Liver (tissue), 9 donors: Measurements from ENCODE around the gene CCS. TPM values are rescaled to one million over a fixed set of nuclear protein-coding genes. Genes with fewer than 3 reads are reported as not detected.

Source experiments
- DNase-seq: peaks from one replicate; pipeline ENCODE4 v3.0.0-alpha.2; 2017; ENCODE audit warnings: low spot score
- H3K27ac ChIP-seq, 2 donors: one replicate each; pipeline ENCODE4 v1.7.0; 2013; ENCODE audit warnings: inconsistent platforms in 2 of 2, low read length in 2 of 2, control low read depth in 1 of 2, low read depth in 1 of 2, mild to moderate bottlenecking in 1 of 2
- H3K27me3 ChIP-seq, 4 donors: one replicate each; pipeline versions ENCODE4 v1.6.1 to v1.7.0; 2013; ENCODE audit warnings: low read length in 3 of 4, inconsistent platforms in 1 of 4, mild to moderate bottlenecking in 1 of 4, moderate library complexity in 1 of 4; ENCODE audit not compliant: control insufficient read depth in 4 of 4, insufficient read depth in 4 of 4
- H3K36me3 ChIP-seq, 4 donors: one replicate each; pipeline versions ENCODE4 v1.6.1 to v1.7.0; 2013; ENCODE audit warnings: low read length in 3 of 4, mild to moderate bottlenecking in 3 of 4, low read depth in 1 of 4, moderate library complexity in 1 of 4; ENCODE audit not compliant: control insufficient read depth in 4 of 4, insufficient read depth in 3 of 4
- H3K4me1 ChIP-seq, 4 donors: one replicate each; pipeline versions ENCODE4 v1.6.1 to v1.7.0; 2013; ENCODE audit warnings: low read length in 3 of 4, mild to moderate bottlenecking in 3 of 4, moderate library complexity in 1 of 4; ENCODE audit not compliant: control insufficient read depth in 4 of 4, insufficient read depth in 4 of 4
- H3K4me3 ChIP-seq, 3 donors: one replicate each; pipeline versions ENCODE4 v1.6.1 to v1.7.0; 2013; ENCODE audit warnings: low read length in 3 of 3, control low read depth in 1 of 3, low read depth in 1 of 3, mild to moderate bottlenecking in 1 of 3
- H3K9ac ChIP-seq, 2 donors: one replicate each; pipeline ENCODE4 v1.7.0; 2013; ENCODE audit warnings: low read length in 2 of 2, mild to moderate bottlenecking in 2 of 2, moderate library complexity in 2 of 2, control low read depth in 1 of 2, low read depth in 1 of 2
- H3K9me3 ChIP-seq, 4 donors: one replicate each; pipeline versions ENCODE4 v1.6.1 to v1.7.0; 2013; ENCODE audit warnings: low read length in 3 of 4; ENCODE audit not compliant: control insufficient read depth in 4 of 4
- EGR1 ChIP-seq, 2 donors: IDR thresholded peaks; 2 replicates each; pipeline ENCODE4 v1.6.1; 2016 to 2018; ENCODE audit warnings: antibody characterized with exemption in 2 of 2, low read depth in 2 of 2
- FOXA1 ChIP-seq: IDR thresholded peaks from 2 replicates; pipeline ENCODE4 v1.6.1; 2016; ENCODE audit warnings: antibody characterized with exemption
- FOXA2 ChIP-seq: IDR thresholded peaks from 2 replicates; pipeline ENCODE4 v1.6.1; 2016; ENCODE audit warnings: antibody characterized with exemption
- GABPA ChIP-seq, 2 donors: IDR thresholded peaks in 1 of 2; conservative IDR thresholded peaks in 1 of 2; 2 replicates each; pipeline ENCODE4 v1.6.1; 2016; ENCODE audit warnings: antibody characterized with exemption in 2 of 2, mild to moderate bottlenecking in 1 of 2, moderate library complexity in 1 of 2
- HNF4A ChIP-seq, 2 donors: conservative IDR thresholded peaks; 2 replicates each; pipeline ENCODE4 v1.6.1; 2016; ENCODE audit warnings: antibody characterized with exemption in 2 of 2, mild to moderate bottlenecking in 2 of 2
- HNF4G ChIP-seq: IDR thresholded peaks from 2 replicates; pipeline ENCODE4 v1.6.1; 2016; ENCODE audit warnings: antibody characterized with exemption
- JUND ChIP-seq, 2 donors: IDR thresholded peaks; 2 replicates each; pipeline ENCODE4 v1.6.1; 2016; ENCODE audit warnings: antibody characterized with exemption in 2 of 2
- NR2F2 ChIP-seq: IDR thresholded peaks from 2 replicates; pipeline ENCODE4 v1.6.1; 2016; ENCODE audit warnings: antibody characterized with exemption
- RAD21 ChIP-seq, 2 donors: IDR thresholded peaks; 2 replicates each; pipeline ENCODE4 v1.6.1; 2016; ENCODE audit warnings: antibody characterized with exemption in 2 of 2, mild to moderate bottlenecking in 2 of 2
- RXRA ChIP-seq, 2 donors: IDR thresholded peaks; 2 replicates each; pipeline ENCODE4 v1.6.1; 2017 to 2018; ENCODE audit warnings: antibody characterized with exemption in 2 of 2, mild to moderate bottlenecking in 1 of 2
- TAF1 ChIP-seq: conservative IDR thresholded peaks from 2 replicates; pipeline ENCODE4 v1.6.1; 2016; ENCODE audit warnings: antibody characterized with exemption, mild to moderate bottlenecking
- YY1 ChIP-seq: IDR thresholded peaks from 2 replicates; pipeline ENCODE4 v1.6.1; 2016; ENCODE audit warnings: antibody characterized with exemption, mild to moderate bottlenecking
- WGBS: extraction: QIAGEN DNeasy Blood & Tissue Kit; methylation state at CpG from one replicate; pipeline ENCODE4 v1.1.7; 2013; 5-methylcytosine and 5-hydroxymethylcytosine counted together
- polyA plus RNA-seq, 2 donors: library from polyadenylated mRNA; stranded (reverse) in 1 of 2; unstranded in 1 of 2; fragments of 200-250 nt in 1 of 2; fragments of >200 nt in 1 of 2; fragmentation: Nextera tagmentation in 1 of 2; extraction: Ambion mirVana in 1 of 2; gene quantifications; one replicate each; pipeline versions ENCODE4 v1.2.1 to v1.2.3, GENCODE V29; 2013 to 2015
- total RNA-seq, 2 donors: library from RNA; depleted of rRNA; stranded (reverse); fragments of >200 nt; gene quantifications; one replicate each; pipeline ENCODE4 v1.2.3, GENCODE V29; 2014
- TF ChIP-seq, protein P1 (sequence below): IDR thresholded peaks from 2 replicates; pipeline ENCODE4 v1.6.1; 2016; ENCODE audit warnings: antibody characterized with exemption
- TF ChIP-seq, protein P2 (sequence below): IDR thresholded peaks from 2 replicates; pipeline ENCODE4 v1.6.1; 2016; ENCODE audit warnings: antibody characterized with exemption, mild to moderate bottlenecking
- TF ChIP-seq, protein P3 (sequence below): IDR thresholded peaks from 2 replicates; pipeline ENCODE4 v1.6.1; 2016; ENCODE audit warnings: antibody characterized with exemption
- TF ChIP-seq, protein P4 (sequence below): fragments of 150-350 bp; IDR thresholded peaks from 2 replicates; pipeline ENCODE4 v1.5.1; 2017; ENCODE audit warnings: improper control_type of control experiment, low read depth, low read length; ENCODE audit not compliant: missing input control
- TF ChIP-seq, protein P5 (sequence below): IDR thresholded peaks from 2 replicates; pipeline ENCODE4 v1.6.1; 2016; ENCODE audit warnings: antibody characterized with exemption
- donor health status: healthy.
- donor health status: healthy.
- donor health status: healthy.
- donor health status: healthy.
- donor health status: healthy.

Gene CCS
- total and polyA plus RNA-seq, 4 donors: 30.2 to 80.2 (median 46.8) TPM

DNA sequence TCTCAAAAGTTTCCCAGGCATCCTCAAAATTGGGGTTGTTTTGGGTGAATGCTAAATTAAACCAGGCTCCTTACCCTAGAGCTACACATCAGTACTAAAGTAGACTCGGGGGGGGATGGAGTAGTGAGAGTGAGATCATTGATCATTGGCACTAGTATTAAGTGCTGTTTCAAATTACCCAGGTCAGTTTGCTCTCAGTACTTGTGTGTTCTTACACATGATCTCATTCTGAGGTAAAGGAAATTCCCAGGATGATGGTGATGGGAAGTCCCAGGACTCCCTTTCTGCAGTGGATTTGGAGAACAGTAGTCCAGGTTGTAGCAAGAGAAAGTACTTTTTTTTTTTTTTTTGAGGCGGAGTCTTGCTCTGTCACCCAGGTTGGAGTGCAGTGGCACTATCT, 58.0 kb downstream of the CCS start:
- Histone ChIP-seq H3K9ac (no peak overlapping the region), H3K9me3 (no peaks in the 10 kb centered on the region), H3K4me3 (no peak overlapping the region), H3K27ac (no peak overlapping the region), H3K4me1 (no peaks in the 10 kb centered on the region), H3K27me3 (no peaks in the 10 kb centered on the region), H3K36me3 (peaks cover 5 to 35% (median 23%) of the 10 kb centered on the region in 4 donors)
- 96% methylated on average over 2 of the region's 2 CpGs for WGBS
- TF ChIP-seq, protein P1, sequence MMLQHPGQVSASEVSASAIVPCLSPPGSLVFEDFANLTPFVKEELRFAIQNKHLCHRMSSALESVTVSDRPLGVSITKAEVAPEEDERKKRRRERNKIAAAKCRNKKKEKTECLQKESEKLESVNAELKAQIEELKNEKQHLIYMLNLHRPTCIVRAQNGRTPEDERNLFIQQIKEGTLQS: no peak
- TF ChIP-seq FOXA1 (no peak), FOXA2 (no peak)
- TF ChIP-seq, protein P2, sequence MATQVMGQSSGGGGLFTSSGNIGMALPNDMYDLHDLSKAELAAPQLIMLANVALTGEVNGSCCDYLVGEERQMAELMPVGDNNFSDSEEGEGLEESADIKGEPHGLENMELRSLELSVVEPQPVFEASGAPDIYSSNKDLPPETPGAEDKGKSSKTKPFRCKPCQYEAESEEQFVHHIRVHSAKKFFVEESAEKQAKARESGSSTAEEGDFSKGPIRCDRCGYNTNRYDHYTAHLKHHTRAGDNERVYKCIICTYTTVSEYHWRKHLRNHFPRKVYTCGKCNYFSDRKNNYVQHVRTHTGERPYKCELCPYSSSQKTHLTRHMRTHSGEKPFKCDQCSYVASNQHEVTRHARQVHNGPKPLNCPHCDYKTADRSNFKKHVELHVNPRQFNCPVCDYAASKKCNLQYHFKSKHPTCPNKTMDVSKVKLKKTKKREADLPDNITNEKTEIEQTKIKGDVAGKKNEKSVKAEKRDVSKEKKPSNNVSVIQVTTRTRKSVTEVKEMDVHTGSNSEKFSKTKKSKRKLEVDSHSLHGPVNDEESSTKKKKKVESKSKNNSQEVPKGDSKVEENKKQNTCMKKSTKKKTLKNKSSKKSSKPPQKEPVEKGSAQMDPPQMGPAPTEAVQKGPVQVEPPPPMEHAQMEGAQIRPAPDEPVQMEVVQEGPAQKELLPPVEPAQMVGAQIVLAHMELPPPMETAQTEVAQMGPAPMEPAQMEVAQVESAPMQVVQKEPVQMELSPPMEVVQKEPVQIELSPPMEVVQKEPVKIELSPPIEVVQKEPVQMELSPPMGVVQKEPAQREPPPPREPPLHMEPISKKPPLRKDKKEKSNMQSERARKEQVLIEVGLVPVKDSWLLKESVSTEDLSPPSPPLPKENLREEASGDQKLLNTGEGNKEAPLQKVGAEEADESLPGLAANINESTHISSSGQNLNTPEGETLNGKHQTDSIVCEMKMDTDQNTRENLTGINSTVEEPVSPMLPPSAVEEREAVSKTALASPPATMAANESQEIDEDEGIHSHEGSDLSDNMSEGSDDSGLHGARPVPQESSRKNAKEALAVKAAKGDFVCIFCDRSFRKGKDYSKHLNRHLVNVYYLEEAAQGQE: no peak
- DNase-seq: no peak

DNA sequence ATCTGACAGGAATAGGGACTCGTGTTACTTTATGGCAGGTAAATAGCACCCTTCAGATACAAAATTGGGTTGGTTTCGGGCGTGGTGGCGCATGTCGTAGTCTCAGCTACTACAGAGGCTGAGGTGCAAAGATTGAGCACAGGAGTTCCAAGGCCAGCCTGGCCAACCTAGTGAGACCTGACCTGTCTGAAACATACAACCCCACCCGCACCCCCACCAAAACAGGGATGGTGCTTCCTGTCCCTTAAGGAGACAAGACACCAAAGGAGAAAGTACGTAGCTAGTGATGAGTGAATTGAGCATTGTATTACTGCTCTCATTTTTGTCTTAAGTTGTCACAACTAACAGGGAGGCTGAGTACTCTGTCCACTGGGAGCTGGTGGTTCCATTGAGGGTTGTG, 59.7 kb downstream of the CCS start:
- Histone ChIP-seq H3K27ac (no peak overlapping the region), H3K27me3 (no peaks in the 10 kb centered on the region), H3K9ac (no peak overlapping the region), H3K9me3 (no peaks in the 10 kb centered on the region), H3K36me3 (peaks cover 4 to 24% (median 16%) of the 10 kb centered on the region in 4 donors), H3K4me3 (no peak overlapping the region), H3K4me1 (no peaks in the 10 kb centered on the region)
- no peak for DNase-seq
- TF ChIP-seq, protein P1: no peak
- TF ChIP-seq JUND (IDR thresholded peaks at IDR 0.05): no peak
- TF ChIP-seq TAF1: no peak
- TF ChIP-seq YY1: no peak
- no peak for TF ChIP-seq HNF4G
- no peak for TF ChIP-seq FOXA2
- TF ChIP-seq, protein P3, sequence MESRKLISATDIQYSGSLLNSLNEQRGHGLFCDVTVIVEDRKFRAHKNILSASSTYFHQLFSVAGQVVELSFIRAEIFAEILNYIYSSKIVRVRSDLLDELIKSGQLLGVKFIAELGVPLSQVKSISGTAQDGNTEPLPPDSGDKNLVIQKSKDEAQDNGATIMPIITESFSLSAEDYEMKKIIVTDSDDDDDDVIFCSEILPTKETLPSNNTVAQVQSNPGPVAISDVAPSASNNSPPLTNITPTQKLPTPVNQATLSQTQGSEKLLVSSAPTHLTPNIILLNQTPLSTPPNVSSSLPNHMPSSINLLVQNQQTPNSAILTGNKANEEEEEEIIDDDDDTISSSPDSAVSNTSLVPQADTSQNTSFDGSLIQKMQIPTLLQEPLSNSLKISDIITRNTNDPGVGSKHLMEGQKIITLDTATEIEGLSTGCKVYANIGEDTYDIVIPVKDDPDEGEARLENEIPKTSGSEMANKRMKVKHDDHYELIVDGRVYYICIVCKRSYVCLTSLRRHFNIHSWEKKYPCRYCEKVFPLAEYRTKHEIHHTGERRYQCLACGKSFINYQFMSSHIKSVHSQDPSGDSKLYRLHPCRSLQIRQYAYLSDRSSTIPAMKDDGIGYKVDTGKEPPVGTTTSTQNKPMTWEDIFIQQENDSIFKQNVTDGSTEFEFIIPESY: no peak
- no peak for TF ChIP-seq RAD21 (IDR thresholded peaks at IDR 0.05)
- no peak for TF ChIP-seq HNF4A (conservative IDR thresholded peaks at IDR 0.05)
- TF ChIP-seq RXRA (IDR thresholded peaks at IDR 0.05): no peak
- no peak for TF ChIP-seq EGR1 (IDR thresholded peaks at IDR 0.05; ENCODE audit: low read depth in 2 of 2)
- TF ChIP-seq, protein P4, sequence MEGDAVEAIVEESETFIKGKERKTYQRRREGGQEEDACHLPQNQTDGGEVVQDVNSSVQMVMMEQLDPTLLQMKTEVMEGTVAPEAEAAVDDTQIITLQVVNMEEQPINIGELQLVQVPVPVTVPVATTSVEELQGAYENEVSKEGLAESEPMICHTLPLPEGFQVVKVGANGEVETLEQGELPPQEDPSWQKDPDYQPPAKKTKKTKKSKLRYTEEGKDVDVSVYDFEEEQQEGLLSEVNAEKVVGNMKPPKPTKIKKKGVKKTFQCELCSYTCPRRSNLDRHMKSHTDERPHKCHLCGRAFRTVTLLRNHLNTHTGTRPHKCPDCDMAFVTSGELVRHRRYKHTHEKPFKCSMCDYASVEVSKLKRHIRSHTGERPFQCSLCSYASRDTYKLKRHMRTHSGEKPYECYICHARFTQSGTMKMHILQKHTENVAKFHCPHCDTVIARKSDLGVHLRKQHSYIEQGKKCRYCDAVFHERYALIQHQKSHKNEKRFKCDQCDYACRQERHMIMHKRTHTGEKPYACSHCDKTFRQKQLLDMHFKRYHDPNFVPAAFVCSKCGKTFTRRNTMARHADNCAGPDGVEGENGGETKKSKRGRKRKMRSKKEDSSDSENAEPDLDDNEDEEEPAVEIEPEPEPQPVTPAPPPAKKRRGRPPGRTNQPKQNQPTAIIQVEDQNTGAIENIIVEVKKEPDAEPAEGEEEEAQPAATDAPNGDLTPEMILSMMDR: no peak
- TF ChIP-seq, protein P2: no peak
- TF ChIP-seq, protein P5, sequence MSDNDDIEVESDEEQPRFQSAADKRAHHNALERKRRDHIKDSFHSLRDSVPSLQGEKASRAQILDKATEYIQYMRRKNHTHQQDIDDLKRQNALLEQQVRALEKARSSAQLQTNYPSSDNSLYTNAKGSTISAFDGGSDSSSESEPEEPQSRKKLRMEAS: no peak
- TF ChIP-seq NR2F2: no peak
- TF ChIP-seq FOXA1: no peak
- no peak for TF ChIP-seq GABPA (IDR thresholded peaks at IDR 0.05 in 1 of 2, conservative IDR thresholded peaks at IDR 0.05 in 1 of 2)
- WGBS: 93% methylated on average over 7 of the region's 7 CpGs
